CD4-positive, alpha-beta T cell treated with Interleukin-4 for 1 hour (primary cell): ENCODE measurements around the gene KRT37.
"Not testable (repeated sequence)": the region's sequence is repeated elsewhere in the genome, so short reads cannot be mapped to it uniquely, and the experiment has no call there.

Experiments
- DNase-seq, 2 donors: peaks; one replicate each; pipeline ENCODE4 v3.0.0-alpha.2; 2020 to 2022

The KRT37 gene

DNA sequence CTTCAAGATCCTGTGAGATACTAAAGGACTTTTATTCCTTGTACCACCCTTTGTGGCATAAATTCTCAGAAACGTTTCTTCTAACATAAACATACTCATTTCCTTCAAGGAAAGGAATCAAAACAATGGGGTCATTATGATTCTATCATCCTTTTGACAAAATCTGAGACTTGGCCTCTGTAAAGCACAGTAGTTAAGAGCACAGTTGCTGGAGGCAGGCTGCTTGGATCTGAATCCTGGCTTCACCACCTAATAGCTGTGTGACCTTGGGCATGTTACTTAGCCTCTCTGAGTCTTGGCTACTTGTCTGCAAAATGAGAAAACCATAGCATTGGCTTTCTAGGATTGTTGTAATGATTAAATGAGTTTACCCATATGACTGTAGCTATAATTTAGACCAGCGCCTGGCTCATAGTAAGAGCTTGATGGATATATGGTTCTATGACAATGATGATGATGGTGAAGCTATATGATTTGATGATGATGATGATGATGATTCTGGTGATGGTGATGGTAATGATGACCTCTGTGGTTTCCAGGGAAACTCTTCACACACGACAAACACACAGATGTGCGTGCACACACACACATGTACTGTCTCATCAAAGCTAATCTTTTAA, 20.9 kb downstream of the KRT37 start:
- peak in 1 of 2 donors; percentile 0 for DNase-seq

DNA sequence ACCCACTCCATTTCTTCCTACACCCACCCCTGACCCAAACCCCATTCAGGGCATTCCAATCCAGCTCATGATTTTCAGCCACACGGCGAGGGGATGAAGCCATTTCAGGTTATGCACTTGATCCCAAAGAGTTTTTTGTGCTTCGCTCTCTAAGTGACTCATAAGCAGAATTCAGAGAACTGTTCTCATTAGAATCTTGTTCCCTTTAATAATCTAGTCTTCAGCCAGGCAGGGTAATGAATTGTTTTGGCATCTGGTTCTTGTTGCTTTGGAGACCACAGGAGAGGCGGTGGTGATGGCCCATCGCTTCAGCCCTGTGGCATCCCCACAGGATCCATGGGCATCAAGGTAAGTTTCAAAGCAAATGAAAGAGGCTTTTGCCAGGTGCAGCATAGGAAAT, 22.2 kb downstream of the KRT37 start:
- no peak for DNase-seq

DNA sequence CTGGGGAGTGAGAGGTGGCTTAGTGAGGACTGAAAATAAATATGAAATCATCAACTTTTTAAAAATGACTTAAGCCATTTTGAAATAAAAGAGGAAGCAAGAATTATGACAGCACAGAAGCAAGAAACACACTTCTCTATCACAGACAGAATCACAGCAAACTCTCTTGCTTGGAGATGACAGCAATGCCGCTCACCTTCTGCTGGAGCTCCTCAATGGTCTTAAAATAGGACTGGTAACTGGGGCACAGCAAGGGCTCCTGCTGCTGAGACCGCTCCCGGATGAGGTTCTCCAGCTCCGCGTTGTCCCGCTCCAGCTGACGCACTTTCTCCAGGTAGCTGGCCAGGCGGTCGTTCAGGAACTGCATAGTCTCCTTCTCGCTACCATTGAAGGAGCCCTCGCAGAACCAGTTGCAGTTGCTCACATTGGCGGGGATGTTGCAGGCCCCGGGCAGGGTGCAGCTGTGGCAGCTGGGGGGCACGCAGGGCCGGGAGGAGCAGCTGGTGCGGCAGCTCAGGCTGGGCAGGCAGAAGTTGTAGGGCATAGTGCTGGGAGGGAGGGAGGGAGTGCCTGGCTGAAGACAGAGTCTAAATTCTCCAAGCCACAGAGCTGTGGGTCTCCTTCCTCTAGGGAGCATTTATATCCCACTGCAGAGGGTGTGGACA, 27.3 kb downstream of the KRT37 start, which contains the start of gene KRT31:
Gene KRT31 (minus strand): TSS at position 613 of the 665 bp plus-strand sequence. CDS start 69 bp downstream, at position 544.
- no peak for DNase-seq

DNA sequence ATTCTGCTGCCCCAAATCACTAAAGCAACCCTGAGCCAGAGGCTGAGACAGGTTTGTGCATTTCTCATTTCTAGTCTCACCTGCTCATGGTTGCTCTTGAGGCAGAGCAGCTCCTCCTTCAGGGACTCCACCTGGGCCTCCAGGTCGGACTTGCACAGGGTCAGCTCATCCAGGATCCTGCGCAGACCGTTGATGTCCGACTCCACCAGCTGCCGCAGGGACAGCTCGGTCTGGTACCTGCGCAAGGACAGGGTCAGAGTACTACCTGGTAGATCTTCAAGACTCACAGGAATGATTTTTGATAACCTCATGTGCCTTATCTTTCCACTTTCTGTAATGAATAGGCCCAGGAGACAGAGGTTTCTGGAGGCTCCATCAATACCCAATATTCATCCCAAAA, 28.0 kb downstream of the KRT37 start:
- DNase-seq: no peak

DNA sequence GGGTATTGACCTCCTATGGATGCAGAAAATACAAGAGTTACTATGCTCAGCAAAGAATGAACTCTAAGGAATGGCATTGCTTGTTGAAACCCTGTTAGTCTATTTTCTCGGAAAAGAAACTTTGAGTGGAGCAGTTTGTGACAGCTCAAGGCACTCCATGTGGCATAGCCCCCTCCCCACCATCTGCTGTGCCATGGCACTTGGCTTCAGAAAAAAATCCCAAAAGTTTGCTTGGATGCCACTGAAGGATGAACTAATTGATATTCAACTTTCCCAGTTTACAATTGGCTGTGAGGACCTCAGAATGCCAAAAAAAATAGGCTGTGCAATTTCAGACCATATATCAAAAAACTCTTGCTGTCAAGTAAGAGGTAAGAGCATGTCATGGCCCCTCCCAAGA, 28.8 kb downstream of the KRT37 start:
- DNase-seq: no peak

DNA sequence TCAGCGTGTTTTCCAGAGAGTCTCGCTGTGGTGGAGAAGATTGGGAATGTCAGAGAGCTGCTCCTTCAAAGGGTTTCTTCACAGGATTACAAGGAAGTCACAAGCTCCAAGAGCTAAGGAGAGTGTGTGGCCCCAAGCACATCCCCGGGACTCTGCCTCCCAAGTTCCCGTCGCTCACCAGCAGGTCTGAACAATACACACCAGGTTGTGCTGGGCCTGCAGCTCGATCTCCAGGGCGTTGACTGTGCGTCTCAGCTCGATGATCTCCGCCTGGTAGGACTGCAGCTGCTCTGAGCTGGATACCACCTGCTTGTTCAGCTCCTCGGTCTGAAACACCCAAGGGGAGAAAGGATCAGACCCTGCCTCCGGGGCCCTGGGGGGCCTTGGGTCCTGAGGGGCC, 29.3 kb downstream of the KRT37 start:
- DNase-seq: not testable (repeated sequence)

DNA sequence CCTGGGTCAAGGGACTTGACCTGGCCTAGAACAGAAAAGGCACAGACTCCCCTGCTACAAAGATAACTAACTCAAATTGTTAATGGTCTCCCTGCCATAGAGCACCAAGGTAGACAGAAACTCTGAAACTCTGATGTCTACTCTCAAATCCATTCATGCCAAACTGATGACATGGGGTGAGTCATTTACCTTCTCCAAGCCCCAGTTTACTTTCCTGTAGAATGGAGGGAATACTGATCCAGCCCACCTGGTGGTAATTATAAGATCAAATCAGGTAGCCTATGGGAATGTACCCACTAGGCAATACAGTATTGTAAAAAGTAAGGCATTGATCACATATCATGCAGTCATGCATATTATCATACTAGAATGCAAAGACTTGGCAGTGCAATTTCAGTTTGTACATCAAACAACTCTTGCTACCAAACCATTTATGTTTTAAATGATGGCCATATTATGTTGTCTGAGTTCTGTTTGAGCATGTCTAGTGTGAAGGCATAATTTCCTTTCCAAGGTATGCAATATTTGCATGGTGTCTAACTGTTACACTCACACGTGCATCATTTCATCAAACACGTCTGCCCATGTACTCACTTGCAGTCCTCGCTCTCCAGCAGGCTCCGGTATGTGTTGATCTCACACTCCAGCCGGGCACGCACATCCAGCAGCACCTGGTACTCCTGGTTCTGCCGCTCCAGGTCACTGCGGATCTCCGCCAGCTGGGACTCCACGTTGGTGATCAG, 30.0 kb downstream of the KRT37 start:
- DNase-seq: no peak

DNA sequence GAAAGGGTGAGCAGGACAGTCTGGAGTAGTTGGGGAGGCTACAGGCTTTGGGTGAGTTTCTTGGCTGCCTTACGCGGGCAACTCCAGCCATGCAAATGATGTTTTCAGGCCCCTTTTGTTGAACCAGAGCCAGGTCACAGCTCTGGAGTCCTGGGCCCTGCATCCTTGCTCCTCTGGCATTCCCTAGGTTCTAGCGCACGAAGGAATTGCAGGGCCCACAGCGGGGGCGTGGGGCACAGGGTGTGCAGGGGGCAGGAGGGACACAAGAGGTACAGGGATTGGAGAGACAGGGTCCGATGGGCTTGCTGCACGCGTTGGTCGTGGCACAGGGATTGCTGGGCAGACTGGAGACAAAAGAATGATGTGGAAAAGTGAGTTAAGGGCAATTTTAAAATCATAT, 30.6 kb downstream of the KRT37 start:
- DNase-seq: no peak

DNA sequence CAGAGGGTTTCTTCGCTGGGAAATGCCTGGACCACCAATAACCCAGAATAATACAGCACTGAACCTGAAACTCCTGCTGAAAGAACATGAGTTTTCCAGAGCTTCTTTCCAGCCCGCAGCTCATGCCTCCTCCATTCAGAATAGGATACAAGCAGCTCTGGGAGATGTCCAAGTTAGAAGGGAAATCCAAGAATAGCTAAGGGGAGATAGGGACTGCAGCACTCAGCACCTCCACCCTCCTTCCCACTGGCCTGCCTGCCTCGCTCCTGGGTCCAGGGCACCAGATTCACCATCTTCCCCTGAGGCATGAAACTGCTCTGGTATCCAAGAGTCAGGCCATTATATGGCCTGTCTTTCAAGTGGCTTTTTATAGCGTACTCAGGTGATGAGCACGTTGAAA, 31.1 kb downstream of the KRT37 start:
- no peak for DNase-seq

DNA sequence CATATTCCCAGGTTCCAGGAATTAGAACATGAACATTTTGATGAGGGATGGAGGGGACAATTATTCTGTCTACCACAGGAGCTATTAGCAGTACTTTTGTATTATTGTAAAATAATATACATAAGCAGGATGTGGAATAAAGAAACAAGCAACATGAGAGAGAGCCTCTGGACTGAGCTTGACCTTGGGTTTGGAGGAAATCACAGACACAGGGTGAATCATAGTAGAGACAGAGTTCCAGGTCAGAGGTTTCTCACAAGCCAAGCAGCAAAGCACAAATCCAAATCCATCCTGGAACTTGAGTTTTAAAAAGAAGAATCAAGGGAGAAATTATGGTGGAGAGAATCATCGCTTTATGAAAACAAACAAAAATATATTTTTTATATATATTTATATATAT, 32.1 kb downstream of the KRT37 start:
- DNase-seq: no peak

DNA sequence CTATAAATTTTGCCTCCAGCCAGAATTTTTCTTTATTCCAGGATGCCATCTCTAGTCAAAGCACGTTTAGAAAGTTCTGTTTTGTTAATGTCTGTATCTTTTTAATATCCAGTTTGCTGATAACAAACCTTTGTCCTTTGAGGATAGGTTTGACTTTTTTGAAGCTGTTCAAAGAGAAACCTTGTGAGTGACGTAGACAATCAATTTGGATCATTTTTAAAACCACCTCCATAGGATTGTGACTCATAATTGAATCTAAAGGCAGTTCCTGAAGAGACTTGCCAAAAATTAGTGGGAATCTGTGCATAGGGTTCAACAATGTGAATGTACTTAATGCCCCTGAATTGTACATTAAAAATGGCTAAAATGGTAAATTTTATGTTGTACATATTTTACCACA, 32.9 kb downstream of the KRT37 start:
- no peak for DNase-seq

DNA sequence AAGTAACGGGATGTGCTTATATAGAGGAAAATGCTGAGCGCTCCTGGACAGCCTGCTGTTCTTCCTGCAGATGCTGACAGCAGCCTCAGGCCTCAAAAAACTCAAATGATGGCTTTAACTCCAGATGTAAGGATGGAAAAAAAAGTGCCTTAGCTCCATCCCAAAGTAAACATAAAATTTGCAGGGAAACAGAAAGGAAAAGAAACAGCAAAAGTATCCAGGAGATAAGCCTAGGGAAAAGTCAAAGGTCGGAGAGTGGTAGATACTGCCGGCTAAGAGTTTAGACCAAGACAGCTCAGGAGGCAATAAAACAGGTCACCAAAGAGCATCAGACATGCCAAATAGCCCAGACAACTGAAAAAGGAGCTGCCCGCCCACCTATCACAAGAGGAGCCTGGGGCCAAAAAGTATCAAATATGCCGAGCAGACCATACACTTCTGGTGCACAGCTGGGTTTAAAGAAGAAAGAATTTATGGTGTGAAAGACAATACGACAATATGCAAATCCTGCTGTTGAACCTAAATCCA, 33.9 kb downstream of the KRT37 start:
- no peak for DNase-seq

DNA sequence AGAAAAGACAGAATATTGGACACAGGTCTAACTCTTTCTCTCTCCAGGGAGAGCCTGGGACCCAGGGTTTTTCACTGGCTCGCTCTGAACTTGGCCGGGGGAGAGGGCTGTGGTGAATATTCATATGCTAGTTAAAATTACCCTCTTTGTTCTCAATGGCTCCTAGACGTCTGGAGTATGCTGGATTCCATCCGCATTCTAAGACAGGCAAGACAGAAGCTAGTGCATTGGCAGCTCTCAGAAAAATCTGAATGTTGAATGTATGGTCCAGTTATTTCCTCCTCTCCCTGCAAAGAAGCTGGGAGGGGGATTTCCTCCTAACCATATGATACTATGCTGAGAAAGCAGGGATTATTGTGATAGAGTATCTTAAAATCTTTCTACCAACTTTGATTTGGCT, 36.7 kb downstream of the KRT37 start:
- no peak for DNase-seq

DNA sequence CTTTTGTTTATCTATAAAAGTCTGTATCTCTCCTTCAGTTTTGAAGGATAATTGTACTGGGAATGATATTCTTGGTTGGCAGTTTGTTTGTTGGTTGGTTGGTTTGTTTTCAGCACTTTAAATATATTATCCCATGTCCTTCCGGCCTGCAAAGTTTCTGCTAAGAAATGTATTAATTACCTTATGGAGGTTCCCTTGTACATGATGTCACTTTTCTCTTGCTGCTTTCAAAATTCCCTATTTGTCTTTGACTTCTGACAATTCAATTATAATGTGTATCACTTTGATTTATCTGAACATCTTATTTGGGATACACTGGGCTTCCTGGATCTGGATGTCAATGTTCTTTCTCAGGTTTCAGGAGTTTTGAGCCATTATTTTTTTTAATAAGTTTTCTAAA, 38.2 kb downstream of the KRT37 start:
- no peak for DNase-seq

DNA sequence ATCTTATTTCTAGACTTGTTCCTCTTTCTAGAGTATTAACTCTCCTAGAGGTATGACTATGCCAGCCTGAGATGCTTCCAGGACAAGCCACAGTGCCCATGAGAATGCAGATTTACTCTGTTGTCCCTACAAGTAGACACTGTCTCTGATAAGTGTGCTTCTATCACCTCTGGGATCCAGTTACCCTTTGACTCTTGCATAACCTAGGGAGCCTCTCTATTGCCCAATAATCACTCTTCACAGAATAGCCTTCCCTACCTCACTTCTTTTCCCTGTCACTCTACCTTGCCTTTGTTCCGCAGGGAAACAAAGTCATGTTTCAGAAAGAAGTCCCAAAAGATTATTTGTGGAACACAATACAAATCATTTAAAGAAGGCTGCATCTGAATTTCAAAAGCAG, 40.7 kb downstream of the KRT37 start:
- no peak for DNase-seq

DNA sequence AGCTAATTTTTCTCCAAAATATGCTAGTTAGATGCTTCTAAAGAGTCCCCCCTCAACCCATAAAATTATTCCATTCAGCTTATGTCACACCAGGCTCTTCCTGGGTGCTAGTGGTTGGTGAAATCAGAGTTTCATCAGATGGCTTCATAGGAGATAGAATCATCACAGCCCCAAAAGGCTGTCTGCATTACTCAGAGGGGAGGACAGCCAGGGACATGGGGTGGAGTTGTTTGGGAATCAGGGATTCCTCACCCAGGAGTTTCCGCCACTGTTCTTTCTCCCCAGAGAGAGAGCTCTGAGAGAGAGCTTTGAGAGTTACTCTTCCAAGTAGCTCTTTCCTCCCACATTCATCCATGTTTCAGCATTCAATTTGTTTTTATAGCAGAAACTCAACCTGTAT, 42.0 kb downstream of the KRT37 start:
- no peak for DNase-seq

DNA sequence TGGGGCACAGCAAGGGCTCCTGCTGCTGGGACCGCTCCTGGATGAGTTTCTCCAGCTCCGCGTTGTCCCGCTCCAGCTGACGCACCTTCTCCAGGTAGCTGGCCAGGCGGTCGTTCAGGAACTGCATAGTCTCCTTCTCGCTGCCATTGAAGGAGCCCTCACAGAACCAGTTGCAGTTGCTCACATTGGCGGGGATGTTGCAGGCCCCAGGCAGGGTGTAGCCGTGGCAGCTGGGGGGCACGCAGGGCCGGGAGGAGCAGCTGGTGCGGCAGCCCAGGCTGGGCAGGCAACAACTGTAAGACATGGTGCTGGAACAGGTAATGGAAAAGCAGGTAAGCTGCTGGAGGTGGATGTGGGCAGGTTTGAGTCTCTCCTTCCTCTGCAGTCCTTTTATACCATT, 42.4 kb downstream of the KRT37 start, which contains the start of gene KRT34:
Gene KRT34 (minus strand): TSS at position 364 of the 400 bp plus-strand sequence. CDS start 60 bp downstream, at position 304.
- not testable (repeated sequence) for DNase-seq

DNA sequence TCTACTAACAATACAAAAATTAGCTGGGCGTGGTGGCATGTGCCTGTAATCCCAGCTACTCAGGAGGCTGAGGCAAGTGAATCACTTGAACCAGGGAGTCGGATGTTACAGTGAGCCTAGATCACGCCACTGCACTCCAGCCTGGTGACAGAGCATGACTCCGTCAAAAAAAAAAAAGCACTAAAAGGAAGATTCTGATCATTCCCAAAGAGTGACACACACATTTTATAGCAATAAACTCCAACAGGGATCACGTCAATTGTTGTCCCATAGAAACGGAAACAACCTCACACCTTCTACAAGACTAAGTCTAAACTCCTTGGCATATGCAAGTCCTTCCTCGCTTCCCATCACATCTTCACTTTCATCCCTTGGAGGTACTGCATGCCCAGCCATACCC, 44.3 kb downstream of the KRT37 start:
- DNase-seq: not testable (repeated sequence)

DNA sequence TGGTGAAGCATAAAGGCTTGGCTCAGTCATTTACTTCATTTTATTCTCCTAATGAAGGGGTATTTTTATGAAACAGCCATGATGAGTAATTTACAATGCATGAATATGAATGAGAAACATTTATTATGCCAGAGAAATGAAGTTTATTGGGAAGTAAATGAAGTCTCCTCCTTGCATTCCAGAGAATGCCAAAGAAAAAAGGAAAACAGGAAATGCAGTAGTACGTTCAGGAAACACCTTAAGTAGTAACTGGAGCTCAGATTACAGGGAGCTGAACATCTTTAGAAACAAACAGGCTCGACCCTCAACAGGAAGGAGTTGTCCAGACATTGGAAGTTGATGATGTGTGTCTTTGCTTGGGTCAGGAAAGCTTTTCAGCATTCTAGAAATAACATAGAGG, 46.8 kb downstream of the KRT37 start:
- no peak for DNase-seq
